ENCODE measurements around the gene PLCH2.

PLCH2 gene

DNA sequence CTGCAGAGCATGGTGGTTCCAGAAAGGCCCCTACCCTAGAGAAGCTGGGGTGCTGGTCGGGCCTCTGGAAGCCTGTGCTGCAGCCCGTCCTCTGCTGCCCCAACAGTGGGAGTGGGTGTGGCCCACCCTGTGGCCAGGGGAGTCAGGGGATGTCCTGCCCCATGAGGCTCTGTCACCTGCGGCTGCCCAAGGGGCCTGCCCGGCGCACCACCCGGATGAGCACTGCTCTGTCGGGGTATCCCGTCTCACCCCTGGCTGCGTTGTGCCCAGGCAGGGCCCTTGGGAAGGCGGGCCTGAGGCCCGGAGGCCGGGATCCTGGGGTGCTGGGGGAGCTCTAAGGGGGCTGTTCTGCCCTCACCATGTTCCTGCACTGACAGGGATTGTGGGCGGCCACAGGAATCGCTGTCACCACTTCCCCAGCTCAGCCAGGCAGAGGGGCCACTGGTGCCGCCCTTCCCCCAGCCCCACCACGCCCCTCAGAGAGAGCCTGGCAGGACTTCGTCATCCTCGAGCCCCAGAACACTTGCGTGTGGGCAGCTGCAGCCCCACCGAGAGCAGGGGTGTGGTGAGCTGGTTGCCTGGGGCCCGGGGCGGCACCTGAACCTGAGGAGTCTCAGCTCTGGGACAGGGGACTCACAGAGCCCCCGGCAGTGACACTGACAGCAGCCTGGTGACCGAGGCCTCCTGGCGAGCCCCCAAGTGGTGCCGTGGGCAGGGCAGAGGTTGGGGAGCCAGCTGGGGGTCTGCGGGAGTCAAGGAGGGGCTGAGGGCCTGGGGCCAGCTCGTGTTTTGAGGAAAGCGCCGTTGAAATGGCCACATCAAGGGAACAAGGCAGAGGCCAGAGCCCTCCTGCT, 30.1 kb downstream of the PLCH2 start:
- peaks cover 10% of the 10 kb centered on the region for H3K4me1 Mint-ChIP-seq
- H3K36me3 Mint-ChIP-seq (ENCODE audit: low read depth), result peaks cover 4% of the 10 kb centered on the region
- TF ChIP-seq, protein P1, sequence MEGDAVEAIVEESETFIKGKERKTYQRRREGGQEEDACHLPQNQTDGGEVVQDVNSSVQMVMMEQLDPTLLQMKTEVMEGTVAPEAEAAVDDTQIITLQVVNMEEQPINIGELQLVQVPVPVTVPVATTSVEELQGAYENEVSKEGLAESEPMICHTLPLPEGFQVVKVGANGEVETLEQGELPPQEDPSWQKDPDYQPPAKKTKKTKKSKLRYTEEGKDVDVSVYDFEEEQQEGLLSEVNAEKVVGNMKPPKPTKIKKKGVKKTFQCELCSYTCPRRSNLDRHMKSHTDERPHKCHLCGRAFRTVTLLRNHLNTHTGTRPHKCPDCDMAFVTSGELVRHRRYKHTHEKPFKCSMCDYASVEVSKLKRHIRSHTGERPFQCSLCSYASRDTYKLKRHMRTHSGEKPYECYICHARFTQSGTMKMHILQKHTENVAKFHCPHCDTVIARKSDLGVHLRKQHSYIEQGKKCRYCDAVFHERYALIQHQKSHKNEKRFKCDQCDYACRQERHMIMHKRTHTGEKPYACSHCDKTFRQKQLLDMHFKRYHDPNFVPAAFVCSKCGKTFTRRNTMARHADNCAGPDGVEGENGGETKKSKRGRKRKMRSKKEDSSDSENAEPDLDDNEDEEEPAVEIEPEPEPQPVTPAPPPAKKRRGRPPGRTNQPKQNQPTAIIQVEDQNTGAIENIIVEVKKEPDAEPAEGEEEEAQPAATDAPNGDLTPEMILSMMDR (IDR thresholded peaks at IDR 0.05; ENCODE audit: unreplicated experiment in 3 of 3), result no peak
- H3K9me3 Mint-ChIP-seq, result no peaks in the 10 kb centered on the region
- H3K27me3 Mint-ChIP-seq (ENCODE audit: low read depth), result no peaks in the 10 kb centered on the region
- no peak overlapping the region for H3K4me3 Mint-ChIP-seq
- H3K27ac Mint-ChIP-seq, result no peak overlapping the region

DNA sequence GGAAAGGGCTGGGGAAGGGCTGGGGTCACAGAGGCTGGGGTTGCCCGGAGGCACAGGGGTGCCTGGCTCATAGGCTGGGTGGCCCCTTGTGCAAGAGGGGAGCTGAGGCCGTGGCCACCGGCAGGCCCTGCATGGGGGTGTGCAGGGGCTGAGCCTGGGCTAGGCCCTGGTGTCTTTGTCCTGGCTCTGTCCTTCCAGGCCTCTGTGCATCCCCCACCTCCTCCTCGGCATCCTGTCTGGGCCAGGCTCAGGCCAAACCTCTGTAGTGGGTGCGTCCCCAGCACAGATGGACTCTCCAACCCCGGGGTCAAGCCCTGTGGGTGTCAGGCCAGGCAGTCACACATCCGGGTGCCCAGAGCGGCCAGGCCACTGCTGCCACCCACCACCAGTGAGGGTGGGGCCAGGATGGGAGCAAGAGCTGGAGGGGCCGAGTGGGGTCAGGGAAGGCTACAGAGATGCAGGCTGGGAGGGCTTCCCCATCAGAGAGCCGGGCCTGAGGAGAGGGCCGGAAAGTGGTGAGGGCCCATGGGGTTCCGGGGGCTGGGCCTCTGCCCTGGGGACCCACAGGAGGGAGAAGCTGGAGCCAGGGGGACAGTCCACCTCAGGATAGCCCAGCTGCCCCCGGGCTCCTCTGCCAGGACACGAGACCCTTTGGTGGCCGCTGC, 30.9 kb downstream of the PLCH2 start:
- H3K27ac Mint-ChIP-seq, result no peak overlapping the region
- peaks cover 9% of the 10 kb centered on the region for H3K36me3 Mint-ChIP-seq (ENCODE audit: low read depth)
- H3K4me3 Mint-ChIP-seq, result no peak overlapping the region
- no peaks in the 10 kb centered on the region for H3K9me3 Mint-ChIP-seq
- TF ChIP-seq, protein P1 (IDR thresholded peaks at IDR 0.05; ENCODE audit: unreplicated experiment in 3 of 3), result no peak
- peaks cover 15% of the 10 kb centered on the region for H3K4me1 Mint-ChIP-seq
- H3K27me3 Mint-ChIP-seq (ENCODE audit: low read depth), result no peaks in the 10 kb centered on the region

DNA sequence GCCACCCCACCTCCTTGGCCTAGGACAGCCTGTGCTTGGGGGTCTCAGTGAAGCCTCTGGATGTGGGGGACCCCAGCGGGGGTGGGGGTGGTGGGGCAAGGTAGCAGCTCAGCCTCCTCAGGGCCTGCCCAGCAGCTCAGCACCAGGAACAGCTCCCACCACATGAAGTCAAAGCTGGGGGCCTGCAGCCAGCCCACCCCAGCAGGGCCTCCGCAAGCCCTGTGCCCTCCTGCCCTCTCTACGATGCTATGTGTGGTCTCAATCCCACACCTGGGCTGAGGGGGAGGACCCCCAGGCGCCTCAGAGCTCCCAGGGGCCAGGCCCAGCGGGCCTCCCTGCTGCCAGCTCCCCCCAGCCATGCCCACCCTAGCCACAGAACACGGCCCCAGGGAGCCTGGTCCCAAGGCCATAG, 31.7 kb downstream of the PLCH2 start:
- Mint-ChIP-seq H3K9me3 (no peaks in the 10 kb centered on the region), H3K4me1 (peaks cover 15% of the 10 kb centered on the region)

DNA sequence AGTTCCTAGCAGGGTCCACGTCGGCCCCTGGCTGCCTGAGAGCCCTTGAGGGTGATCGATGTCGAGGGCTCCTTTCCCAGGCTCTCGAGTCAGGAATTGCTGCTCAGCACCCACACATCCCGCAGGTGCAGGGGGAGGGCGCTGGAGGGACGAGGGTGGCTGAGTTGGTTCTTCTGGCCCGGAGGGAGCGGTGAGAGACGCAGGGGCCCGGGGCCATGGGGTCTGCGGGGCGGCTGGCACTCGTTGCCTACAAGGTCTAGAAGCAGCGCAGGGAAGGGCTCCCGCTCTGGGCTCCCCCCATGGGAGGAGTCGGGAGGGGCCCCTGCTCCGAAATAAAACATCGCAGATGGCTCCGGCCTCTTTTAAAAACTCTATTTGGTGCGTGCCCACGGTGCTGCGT, 32.1 kb downstream of the PLCH2 start:
- H3K4me3 Mint-ChIP-seq, result no peak overlapping the region
- H3K9me3 Mint-ChIP-seq, result no peaks in the 10 kb centered on the region
- H3K27ac Mint-ChIP-seq, result no peak overlapping the region
- TF ChIP-seq, protein P1 (IDR thresholded peaks at IDR 0.05; ENCODE audit: unreplicated experiment in 3 of 3), result no peak
- H3K36me3 Mint-ChIP-seq (ENCODE audit: low read depth), result peaks cover 9% of the 10 kb centered on the region
- no peaks in the 10 kb centered on the region for H3K27me3 Mint-ChIP-seq (ENCODE audit: low read depth)
- H3K4me1 Mint-ChIP-seq, result peaks cover 15% of the 10 kb centered on the region

More for the DNA sequence above, 31.7 kb downstream of the PLCH2 start:
- Mint-ChIP-seq H3K27ac (no peak overlapping the region), H3K27me3 (ENCODE audit: low read depth) (no peaks in the 10 kb centered on the region), H3K36me3 (ENCODE audit: low read depth) (peaks cover 9% of the 10 kb centered on the region), H3K4me3 (no peak overlapping the region)
- TF ChIP-seq, protein P1 (IDR thresholded peaks at IDR 0.05; ENCODE audit: unreplicated experiment in 3 of 3), result no peak

DNA sequence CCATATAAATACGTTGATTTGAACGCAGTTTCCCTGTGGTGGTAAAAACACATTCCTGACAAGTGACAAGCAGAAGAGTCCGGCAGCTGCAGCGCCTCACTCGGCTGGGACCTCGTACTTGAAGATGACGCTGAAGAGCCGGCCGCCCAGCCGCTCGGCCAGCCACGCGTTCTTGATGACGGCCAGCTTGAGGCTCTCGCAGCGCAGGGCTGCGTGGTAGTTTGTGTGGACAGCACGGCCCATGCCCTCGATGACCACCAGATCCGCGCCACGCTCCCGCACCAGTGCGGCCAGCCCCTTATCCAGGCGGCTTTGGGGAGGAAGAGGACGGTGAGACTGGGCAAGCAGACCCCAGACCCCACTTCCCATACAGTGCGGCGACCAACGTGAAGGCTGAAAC, 32.7 kb downstream of the PLCH2 start:
- Mint-ChIP-seq H3K4me1 (peaks cover 15% of the 10 kb centered on the region), H3K4me3 (no peak overlapping the region), H3K27ac (no peak overlapping the region), H3K27me3 (ENCODE audit: low read depth) (no peaks in the 10 kb centered on the region), H3K9me3 (no peaks in the 10 kb centered on the region), H3K36me3 (ENCODE audit: low read depth) (peaks cover 9% of the 10 kb centered on the region)
- TF ChIP-seq, protein P1 (IDR thresholded peaks at IDR 0.05; ENCODE audit: unreplicated experiment in 3 of 3), result no peak

Data from nephron (organoid).